Measurements from ENCODE around the gene LECT2.

LECT2 gene

GRCh38 chr5:135954899-135955298 is at the start of gene LECT2:
TSS of gene LECT2 (minus strand) at chr5:135954983. CDS start at chr5:135954833, 150 bp downstream.
- no peaks in the 10 kb centered on the region for H3K4me1 Mint-ChIP-seq (ENCODE audit: low read depth)
- no peaks in the 10 kb centered on the region for H3K36me3 Mint-ChIP-seq (ENCODE audit: low read depth)
- peaks cover 42% of the 10 kb centered on the region for H3K27me3 Mint-ChIP-seq
- no peak within 1 kb of the TSS for H3K27ac Mint-ChIP-seq
- H3K9me3 Mint-ChIP-seq: no peaks in the 10 kb centered on the region
- no peak within 1 kb of the TSS for H3K4me3 Mint-ChIP-seq

DNA sequence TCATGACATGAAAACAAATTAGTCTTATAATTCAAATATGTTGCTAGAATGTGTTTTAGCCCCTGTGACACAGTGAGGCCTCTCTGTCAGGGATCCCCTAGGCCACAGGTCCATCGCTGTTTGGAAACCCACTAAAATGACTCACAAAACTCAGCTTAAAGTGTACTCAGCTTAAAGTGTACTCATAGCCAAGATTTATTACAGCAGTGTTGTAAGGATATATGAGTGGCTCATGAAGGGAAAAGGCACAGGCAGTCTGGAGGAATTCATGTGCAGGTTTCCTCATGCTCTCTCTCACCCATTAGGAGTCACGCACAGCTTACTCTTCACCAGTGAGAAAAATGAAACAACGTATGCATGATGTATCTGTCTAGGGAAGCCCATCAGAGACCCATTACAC is 49.7 kb upstream of the LECT2 start:
- Mint-ChIP-seq H3K9me3 (no peaks in the 10 kb centered on the region), H3K36me3 (ENCODE audit: low read depth) (no peaks in the 10 kb centered on the region), H3K27me3 (peaks cover 6% of the 10 kb centered on the region), H3K4me3 (no peak overlapping the region), H3K27ac (no peak overlapping the region), H3K4me1 (ENCODE audit: low read depth) (no peaks in the 10 kb centered on the region)

GRCh38 chr5:136001466-136001981 is 46.7 kb upstream of the LECT2 start:
- H3K27ac Mint-ChIP-seq: no peak overlapping the region
- H3K9me3 Mint-ChIP-seq: no peaks in the 10 kb centered on the region
- no peaks in the 10 kb centered on the region for H3K36me3 Mint-ChIP-seq (ENCODE audit: low read depth)
- H3K27me3 Mint-ChIP-seq: peaks cover 10% of the 10 kb centered on the region
- no peaks in the 10 kb centered on the region for H3K4me1 Mint-ChIP-seq (ENCODE audit: low read depth)
- H3K4me3 Mint-ChIP-seq: no peak overlapping the region

DNA sequence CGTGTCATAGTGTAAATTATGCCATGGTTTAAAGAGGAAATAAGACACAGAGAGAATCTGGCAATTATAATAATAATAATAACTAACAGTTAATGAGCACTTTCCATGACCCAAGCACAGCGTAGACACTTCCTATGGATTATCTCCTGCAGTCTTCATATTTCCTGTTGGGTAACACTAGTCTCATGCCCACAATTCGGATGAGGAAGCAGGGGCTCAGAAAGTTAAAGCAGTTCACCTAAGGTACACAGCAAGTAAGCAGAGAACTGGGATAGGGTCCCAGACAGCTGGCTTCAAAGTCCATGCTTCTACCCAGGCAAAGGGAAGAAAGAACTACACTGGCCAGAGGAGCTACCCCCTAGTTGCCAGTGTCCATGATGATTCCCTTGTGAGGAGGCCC is 46.1 kb upstream of the LECT2 start:
- Mint-ChIP-seq H3K36me3 (ENCODE audit: low read depth) (no peaks in the 10 kb centered on the region), H3K4me3 (no peak overlapping the region), H3K9me3 (no peaks in the 10 kb centered on the region), H3K4me1 (ENCODE audit: low read depth) (no peaks in the 10 kb centered on the region), H3K27me3 (peaks cover 10% of the 10 kb centered on the region), H3K27ac (no peak overlapping the region)

GRCh38 chr5:136000147-136000546 is 45.4 kb upstream of the LECT2 start:
- Mint-ChIP-seq H3K36me3 (ENCODE audit: low read depth) (no peaks in the 10 kb centered on the region), H3K4me3 (no peak overlapping the region), H3K9me3 (no peaks in the 10 kb centered on the region), H3K27ac (no peak overlapping the region), H3K27me3 (peaks cover 10% of the 10 kb centered on the region), H3K4me1 (ENCODE audit: low read depth) (no peaks in the 10 kb centered on the region)

- Mint-ChIP-seq H3K9me3 (no peaks in the 10 kb centered on the region), H3K4me3 (no peak overlapping the region), H3K36me3 (ENCODE audit: low read depth) (no peaks in the 10 kb centered on the region), H3K27me3 (peaks cover 14% of the 10 kb centered on the region), H3K27ac (no peak overlapping the region), H3K4me1 (ENCODE audit: low read depth) (no peaks in the 10 kb centered on the region)
These were observed 44.8 kb upstream of the LECT2 start for GRCh38 chr5:135999406-136000139.

- Mint-ChIP-seq H3K9me3 (no peaks in the 10 kb centered on the region), H3K27ac (no peak overlapping the region), H3K4me3 (no peak overlapping the region), H3K36me3 (ENCODE audit: low read depth) (no peaks in the 10 kb centered on the region), H3K27me3 (peaks cover 14% of the 10 kb centered on the region), H3K4me1 (ENCODE audit: low read depth) (no peaks in the 10 kb centered on the region)
These were observed 44.1 kb upstream of the LECT2 start for GRCh38 chr5:135998889-135999288.

DNA sequence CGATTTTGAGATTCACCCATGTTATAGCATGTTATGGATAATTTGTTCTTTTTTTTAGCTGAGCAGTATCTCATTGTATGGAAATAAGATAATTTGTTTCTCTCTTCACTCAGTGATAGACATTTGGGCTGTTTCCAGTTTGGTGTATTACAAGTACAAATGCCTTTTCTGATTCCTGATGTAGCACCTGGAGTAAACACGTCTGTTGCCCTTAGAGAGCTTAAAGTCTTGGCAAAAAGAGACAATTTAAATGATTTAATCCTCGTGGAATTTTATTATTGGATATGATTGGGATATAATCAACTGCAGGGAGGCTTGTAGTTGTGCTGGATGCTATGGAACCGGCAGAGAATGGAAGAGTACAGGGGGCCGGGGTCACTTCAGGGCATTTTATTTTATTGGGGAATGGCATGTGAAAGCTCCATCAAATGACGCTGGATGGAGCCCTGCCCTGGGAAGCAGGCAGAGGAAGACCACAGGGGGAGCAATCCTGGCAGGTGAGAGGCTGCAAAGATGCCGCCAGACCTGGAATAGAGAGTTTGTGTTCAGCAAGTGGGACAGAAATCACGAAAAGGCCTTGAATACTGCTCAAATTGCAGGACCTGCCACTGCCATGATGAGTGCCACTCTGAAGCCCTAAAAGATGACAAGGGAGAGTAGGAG is 43.0 kb upstream of the LECT2 start:
- H3K9me3 Mint-ChIP-seq: no peaks in the 10 kb centered on the region
- H3K4me1 Mint-ChIP-seq (ENCODE audit: low read depth): no peaks in the 10 kb centered on the region
- H3K36me3 Mint-ChIP-seq (ENCODE audit: low read depth): no peaks in the 10 kb centered on the region
- H3K27ac Mint-ChIP-seq: no peak overlapping the region
- H3K27me3 Mint-ChIP-seq: peaks cover 14% of the 10 kb centered on the region
- H3K4me3 Mint-ChIP-seq: no peak overlapping the region

- Mint-ChIP-seq H3K27me3 (peaks cover 18% of the 10 kb centered on the region), H3K9me3 (no peaks in the 10 kb centered on the region)
These were observed 41.8 kb upstream of the LECT2 start for GRCh38 chr5:135996611-135997010.

DNA sequence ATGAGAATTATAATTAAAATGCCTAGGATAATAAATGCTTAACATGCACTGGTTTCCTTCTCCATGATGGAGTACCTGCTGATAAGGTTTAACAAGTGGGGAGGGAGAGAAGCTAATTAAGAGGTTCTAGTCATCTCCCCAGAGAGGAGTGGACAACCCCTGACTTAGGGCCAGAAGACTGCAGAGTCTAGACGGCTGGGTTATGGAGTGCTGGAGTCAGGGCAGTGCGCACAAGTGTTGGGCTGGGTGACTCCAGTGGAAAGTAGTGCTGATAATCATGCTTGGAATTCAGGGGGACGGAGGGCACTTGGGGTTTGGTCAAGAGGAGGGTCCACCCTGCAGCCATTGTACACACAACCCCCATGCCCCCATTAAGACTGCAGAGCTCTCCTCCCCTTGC is 41.2 kb upstream of the LECT2 start:
- Mint-ChIP-seq H3K4me3 (no peak overlapping the region), H3K27ac (no peak overlapping the region), H3K27me3 (peaks cover 20% of the 10 kb centered on the region), H3K36me3 (ENCODE audit: low read depth) (no peaks in the 10 kb centered on the region), H3K9me3 (no peaks in the 10 kb centered on the region), H3K4me1 (ENCODE audit: low read depth) (no peaks in the 10 kb centered on the region)

More at GRCh38 chr5:135996611-135997010, 41.8 kb upstream of the LECT2 start:
- no peak overlapping the region for H3K4me3 Mint-ChIP-seq
- H3K27ac Mint-ChIP-seq: no peak overlapping the region
- no peaks in the 10 kb centered on the region for H3K4me1 Mint-ChIP-seq (ENCODE audit: low read depth)
- no peaks in the 10 kb centered on the region for H3K36me3 Mint-ChIP-seq (ENCODE audit: low read depth)

- H3K27me3 Mint-ChIP-seq: peaks cover 21% of the 10 kb centered on the region
- H3K36me3 Mint-ChIP-seq (ENCODE audit: low read depth): no peaks in the 10 kb centered on the region
- H3K4me3 Mint-ChIP-seq: no peak overlapping the region
- no peaks in the 10 kb centered on the region for H3K4me1 Mint-ChIP-seq (ENCODE audit: low read depth)
- H3K9me3 Mint-ChIP-seq: no peaks in the 10 kb centered on the region
- H3K27ac Mint-ChIP-seq: no peak overlapping the region
These were observed 39.3 kb upstream of the LECT2 start for GRCh38 chr5:135993880-135994636.

- no peak overlapping the region for H3K4me3 Mint-ChIP-seq
These were observed 38.6 kb upstream of the LECT2 start for GRCh38 chr5:135993335-135993879.

DNA sequence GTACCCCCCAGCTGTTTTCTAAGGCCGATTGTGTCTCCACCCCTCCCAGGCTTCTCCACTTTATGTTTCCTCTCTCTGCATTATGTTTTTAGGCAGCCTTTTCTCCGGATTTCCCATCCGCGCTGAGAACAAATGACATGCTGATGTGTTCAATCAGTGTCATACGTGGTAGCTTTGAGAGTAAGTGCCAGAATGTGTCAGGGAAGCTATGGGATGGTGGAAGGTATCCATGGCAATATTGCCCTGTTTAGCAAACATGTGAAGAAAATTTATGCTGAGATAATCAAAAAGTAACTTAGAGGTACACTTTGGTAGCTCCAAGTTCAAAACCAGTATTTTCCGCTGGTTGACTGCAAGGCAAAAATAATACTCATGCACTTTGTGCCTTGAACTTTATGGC is 36.6 kb upstream of the LECT2 start:
- H3K27me3 Mint-ChIP-seq: peaks cover 34% of the 10 kb centered on the region
- no peaks in the 10 kb centered on the region for H3K4me1 Mint-ChIP-seq (ENCODE audit: low read depth)
- H3K36me3 Mint-ChIP-seq (ENCODE audit: low read depth): no peaks in the 10 kb centered on the region
- H3K9me3 Mint-ChIP-seq: no peaks in the 10 kb centered on the region
- no peak overlapping the region for H3K4me3 Mint-ChIP-seq
- no peak overlapping the region for H3K27ac Mint-ChIP-seq

More at GRCh38 chr5:135993335-135993879, 38.6 kb upstream of the LECT2 start:
- Mint-ChIP-seq H3K9me3 (no peaks in the 10 kb centered on the region), H3K4me1 (ENCODE audit: low read depth) (no peaks in the 10 kb centered on the region), H3K27me3 (peaks cover 26% of the 10 kb centered on the region), H3K27ac (no peak overlapping the region), H3K36me3 (ENCODE audit: low read depth) (no peaks in the 10 kb centered on the region)

DNA sequence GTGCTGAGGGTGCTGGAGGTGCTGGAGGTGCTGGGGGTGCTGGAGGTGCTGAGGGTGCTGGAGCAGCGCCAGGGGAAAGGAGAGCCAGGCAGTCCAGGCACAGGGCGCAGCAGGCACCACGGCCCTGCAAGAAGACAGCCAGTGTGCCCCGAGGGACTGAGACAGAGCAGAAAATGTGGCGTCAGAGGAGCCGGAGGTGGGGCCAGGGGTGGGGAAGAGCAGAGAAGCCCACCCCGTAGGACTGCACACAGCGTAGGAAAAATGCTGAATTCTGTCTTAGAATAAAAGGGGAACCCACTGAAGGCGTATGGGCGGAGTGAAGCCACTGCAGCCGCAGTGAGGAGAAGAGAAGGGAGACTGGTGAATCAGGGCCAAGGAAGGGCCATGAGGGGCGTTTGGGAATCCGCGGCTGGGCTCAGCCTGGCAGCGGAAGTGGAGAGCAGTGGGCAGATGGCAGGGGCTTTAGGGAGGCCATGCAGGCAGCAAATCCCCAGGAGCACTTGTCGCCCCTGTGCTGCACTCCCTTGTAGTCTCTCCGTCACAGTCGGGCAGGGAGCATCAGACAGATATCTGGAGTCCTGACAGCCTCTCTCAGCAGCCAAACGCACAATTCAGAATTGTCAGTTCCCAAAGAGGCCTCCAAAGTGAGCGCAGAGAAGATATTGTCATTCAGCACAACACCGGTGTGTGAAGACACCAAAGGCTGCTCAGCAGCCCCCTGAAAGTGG is 35.9 kb upstream of the LECT2 start:
- Mint-ChIP-seq H3K27ac (no peak overlapping the region), H3K36me3 (ENCODE audit: low read depth) (no peaks in the 10 kb centered on the region), H3K4me1 (ENCODE audit: low read depth) (no peaks in the 10 kb centered on the region), H3K4me3 (no peak overlapping the region), H3K27me3 (peaks cover 34% of the 10 kb centered on the region), H3K9me3 (no peaks in the 10 kb centered on the region)

Measured in stimulated activated naive CD8-positive, alpha-beta T cell treated with anti-CD3 and anti-CD28 coated beads, Interleukin-15, Interleukin-2, amounts not matched to agents 100 ng/mL and 50 ng/mL, for 24 hours (primary cell).